HG02759 (cell line): ENCODE results near the gene KCNMA1.

Source experiments
- ATAC-seq: cut with Tn5 transposase; IDR thresholded peaks from one replicate; pipeline ENCODE4 v1.9.1; 2021; ENCODE audit warnings: mild to moderate bottlenecking, moderate library complexity; ENCODE audit not compliant: unreplicated experiment

KCNMA1 gene

DNA sequence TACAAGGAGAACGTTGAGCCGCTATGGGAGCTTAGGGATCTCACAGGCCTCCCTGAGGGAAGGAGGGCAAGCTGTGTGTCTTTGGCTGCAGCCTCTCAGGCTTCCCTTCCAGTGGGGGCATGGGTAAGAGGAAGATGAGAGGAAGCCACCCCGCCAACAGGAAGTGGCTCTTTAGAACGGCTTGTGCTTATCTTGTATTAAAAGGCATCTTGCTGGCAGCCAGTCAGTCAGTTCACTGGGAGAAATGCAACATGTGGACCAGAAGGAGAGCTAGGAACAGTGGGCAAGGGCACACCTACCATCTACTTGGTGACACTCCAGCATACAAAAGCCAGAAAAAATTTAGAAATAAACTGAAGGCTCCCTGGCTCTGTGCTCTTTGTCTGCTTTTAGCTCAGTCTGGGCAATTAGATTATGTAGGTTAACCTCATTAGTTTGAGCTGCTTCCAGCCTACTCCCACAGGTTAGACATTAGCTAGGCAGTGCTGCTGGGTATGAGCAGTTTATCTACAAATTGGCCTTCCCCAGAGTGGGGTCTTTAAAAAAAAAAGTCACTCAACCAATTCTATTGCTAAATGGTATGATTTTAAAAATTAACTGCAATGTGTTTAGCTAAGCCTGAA is 595.9 kb downstream of the KCNMA1 start:
- ATAC-seq: no peak

DNA sequence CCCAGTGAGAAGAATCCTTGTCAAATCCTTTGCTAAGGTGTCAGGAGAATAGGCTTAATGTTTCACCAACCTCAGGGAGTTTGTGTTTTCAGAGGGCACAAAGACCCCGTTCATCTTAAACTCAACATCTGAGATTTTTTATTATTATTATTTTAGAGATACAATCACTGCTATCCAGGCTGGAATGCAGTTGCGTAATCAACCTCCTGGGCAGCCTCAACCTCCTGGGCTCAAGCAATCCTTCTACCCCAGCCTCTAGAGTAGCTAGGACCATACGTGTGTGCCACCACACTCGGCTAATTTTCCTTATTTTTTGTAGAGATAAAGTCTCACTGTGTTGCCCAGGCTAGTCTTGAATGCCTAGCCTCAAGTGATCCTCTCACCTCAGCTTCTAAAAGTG is 599.2 kb downstream of the KCNMA1 start:
- no peak for ATAC-seq

DNA sequence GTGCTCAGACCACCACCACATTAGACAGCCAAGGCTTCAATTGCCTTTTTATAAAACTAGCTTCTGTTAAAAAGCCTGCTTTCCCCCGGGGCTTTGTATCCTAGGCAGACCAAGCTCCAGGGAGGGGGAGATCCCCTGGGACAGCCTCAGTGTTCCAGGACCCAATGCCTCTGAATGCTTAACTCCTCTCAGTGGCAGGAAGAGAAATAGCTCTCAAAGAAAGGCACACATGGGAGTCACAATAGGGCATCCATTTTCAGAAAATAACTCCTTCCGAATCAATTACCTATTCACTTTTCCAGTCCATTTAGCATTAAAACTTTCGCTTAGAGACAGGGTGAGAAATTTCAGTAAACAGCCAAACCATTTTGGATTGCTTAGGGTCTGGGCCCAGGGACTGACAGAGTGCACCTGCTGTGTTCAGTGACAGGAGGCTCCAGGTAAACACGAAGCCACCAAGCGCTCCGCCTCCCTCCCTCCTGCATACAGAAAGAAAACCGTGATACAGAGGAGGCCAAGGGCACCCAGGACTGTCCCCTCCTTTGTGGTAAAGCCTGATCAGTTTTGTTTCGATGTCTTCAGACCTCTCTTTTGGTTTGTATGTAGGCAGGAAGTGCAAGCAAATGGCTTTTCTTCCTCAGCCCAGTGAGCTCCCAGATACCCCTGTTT is 599.7 kb downstream of the KCNMA1 start:
- ATAC-seq: no peak

DNA sequence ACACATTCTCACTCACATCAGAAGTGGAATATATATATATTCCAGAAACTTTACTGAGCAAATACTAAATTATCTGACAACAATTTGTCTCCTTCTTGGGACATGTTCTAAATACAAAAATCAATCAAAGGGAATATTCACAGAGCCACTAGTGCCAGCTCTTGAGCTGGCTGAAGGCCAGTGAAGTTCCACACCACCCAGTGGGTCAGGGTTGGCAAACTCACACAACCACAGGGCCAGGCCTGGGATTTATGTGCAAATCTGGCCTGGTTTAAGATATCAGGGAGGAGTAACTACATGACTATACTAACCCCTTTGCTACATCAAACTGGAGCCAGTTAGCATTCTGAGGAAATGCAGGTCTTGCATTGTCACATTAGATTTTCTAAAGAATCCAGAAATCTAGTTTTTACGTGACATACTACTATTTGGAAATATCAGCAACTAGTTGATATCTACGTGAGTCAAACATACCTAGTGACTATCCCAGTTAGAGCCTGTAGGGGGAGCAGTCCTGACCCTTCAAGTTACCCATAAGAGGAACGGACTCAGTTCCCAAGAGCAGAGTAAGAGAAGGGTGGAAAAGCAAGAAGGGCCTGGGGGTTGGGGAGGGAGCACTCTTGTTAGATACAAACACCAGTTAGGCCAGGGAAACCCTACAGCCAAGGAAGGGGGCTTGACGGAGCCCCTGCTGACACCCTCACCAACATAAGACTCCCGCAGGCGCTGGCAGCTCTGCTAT is 600.4 kb downstream of the KCNMA1 start:
- no peak for ATAC-seq

DNA sequence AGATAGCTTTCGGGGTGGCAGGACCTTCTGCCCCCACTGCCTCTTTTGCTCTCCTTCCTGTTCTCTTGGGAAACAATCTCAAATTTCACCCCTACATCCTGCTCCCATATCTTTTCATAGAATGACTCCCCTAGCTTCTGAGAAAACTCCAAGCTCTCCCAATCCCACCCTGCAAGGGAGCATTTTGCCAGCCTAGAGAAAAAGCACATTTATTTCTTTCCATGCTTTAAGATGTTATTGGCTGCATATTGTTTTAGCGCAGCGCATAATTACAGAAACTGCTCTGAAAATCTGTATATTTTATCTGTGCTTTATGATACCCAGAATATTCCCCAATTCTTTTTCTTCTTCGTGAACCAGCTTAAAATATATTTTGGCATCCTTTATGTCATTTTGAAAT is 601.3 kb downstream of the KCNMA1 start:
- ATAC-seq: no peak

DNA sequence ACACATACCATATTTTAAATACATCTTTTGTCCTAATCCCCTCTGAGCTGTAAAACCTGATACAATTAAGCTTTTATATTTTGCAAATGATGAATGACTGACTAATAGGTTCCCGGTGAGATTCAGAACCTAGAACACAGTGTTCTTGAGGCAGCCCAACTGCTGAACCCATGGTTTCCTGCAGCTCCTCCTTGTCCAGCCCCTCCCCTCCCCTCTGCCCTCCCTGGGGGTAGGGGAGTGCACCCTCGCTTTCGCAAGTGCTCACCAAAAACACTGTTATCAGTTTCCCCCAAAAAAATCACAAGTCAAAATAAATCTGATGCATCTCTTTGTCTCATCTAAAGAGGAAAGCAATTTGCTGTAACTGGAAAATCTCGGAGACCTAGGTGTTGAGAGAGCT is 602.8 kb downstream of the KCNMA1 start:
- ATAC-seq: no peak

DNA sequence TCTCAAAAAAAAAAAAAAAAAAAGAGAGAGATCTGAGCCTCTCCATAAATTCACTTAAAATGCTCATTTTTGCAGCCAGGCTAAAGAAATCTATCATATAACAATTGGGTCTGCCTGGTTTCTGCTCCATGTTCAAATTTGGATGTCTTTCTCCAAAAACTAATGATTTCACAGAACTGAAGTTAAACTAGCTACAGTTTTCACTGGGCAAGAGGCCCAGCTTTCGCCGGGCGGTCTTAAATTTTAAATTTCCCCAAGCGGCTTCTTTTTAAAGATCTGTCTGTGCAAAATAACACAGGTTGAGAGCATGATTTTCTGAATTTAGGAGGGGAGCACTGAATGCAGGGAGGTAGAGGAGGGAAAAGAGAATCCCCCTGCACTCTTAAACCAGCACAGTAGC is 603.4 kb downstream of the KCNMA1 start:
- ATAC-seq: no peak

DNA sequence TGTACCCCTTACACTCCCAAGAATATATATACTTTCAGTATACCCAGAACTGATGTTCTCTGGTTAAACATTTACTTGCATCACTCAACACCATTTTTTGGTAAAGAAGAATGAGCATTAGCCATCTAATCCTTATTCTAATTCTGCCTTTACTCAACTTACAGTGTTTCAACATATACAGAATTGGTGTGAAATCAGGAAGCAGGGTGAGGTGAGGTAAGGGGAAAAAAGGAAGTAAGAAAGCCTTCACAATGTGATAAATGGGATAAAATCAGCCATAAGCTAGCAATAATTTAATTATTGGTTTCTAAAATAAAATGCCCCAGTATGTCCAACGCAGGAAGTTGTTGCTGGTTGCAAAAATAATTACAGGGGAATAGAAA is 605.4 kb downstream of the KCNMA1 start:
- ATAC-seq: no peak

DNA sequence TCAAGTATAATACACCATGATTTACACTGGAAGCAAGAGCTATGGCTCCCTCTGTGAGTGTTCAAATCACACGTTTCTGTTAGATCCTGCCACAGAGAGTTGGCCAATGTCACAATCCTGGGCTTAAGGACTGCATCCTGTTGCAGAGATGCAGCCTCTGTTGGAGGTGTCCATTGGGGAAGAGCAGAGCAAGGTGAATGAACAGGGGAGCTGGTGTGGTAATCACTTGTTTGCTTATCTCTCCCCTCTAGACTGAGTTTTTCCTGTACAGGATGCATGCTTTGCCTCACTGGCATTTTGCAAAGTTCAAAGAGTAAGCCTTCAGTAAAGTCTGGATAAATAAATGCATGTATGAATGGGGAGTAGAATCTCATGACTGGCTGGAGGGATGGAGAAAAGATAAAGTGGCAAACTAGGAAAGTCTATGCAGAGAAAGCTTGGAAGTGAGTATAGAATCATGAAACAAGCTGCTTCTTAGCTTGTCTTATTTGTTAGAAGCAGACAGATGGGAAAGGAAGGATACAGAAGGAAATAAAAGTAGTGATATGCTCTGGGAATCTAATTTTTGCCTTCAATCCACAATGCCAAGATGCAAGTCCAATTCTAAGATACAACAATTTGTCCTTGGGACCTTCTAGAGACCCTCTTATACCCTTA is 605.9 kb downstream of the KCNMA1 start:
- no peak for ATAC-seq

DNA sequence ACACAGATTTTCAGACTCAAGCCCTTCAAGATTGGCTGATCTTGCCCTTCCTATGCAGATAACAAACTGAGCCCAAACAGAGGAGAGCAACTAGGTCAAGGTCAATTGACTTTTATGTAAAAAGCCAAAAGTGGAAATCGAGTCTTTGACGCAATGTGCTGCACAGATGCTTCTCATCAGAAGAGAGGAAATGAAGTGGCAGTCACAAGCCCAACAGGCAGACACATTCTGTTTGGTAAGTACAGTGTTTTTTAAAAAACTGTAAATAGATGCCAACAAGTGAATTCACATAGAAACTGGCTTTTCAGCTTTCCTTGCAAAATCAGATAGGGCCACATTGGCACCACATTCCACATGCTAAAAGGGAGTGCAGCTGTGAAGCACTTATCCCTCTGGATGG is 606.6 kb downstream of the KCNMA1 start:
- no peak for ATAC-seq

DNA sequence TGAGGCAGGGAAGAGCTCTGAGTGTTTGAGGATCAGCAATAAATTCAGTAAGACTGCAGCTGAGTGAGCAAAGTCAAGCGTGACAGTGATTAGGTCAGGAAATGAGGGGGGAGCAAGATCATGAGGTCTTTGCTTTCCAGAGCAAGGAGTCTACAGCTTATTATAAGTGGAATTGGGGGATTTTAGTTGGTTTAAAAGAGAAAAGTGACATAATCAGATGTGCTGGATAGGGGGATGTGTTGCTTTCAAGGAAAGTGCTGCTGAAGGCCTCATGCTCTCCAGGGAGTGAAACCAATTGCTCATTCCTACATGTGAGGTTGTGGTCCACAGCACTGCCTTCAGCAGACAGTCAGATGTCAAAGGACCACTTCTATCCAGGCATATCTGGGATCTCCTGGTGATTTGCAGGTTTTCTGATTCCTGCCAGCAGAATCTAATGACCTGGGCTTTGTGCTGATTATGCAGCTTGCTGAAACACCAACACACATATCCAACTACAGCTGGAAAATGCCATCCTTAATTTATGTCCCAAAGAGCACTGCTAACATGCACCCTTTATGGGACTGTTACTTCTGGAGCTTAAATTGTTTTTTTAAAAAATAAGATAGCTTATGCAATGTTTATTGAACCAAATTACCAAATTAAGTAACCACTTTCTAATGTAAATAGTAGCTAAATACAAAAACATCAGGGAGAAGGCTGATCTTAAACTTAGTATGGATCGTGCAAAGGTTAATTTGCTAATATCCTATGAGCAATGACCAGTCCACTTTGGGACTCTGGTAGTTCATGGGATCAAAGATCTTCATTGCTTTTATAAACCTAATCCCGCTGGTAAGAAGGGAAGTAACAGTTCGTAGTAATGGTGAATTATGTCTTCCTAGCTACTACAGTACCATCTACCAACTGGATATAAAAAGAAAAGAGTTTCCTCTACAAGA is 607.6 kb downstream of the KCNMA1 start:
- ATAC-seq: no peak

DNA sequence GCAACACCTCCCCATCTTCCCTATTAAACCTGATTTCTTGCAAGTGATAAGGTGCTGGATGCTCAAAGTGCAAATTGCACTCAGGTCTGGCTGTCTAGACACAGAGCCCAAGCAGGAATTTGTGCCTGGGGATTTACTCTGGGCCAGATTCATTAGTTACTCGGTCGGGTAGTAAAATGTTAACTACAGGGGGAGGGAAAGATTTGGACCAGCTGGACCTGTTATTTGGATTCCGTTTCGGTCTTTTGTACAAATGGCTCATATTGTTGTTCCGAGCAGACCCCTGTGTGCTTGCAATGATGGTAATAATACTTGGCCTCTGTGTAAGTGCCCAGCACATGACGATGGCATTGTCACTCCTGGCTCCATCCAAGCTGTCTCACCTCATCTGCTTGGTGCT is 609.6 kb downstream of the KCNMA1 start:
- ATAC-seq: no peak

DNA sequence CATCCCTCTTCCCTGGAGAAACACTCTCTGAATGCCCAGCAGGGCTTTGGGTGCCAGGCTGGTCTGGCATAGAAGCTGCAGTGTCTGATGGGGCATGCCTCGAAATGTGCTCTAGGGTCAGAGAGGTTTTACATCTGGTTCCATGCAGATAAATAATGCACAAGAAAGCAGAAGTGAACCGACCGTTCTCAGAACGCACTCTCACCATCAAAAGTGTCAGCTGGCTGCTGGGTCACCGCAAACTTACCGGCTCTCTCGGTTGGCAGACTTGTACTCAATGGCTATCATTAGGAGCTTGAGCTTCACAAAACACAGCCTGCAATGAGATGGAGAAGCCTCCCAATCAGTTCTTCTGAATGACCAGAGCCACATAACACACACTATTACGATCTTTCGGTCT is 610.0 kb downstream of the KCNMA1 start:
- peak; percentile 89 for ATAC-seq

DNA sequence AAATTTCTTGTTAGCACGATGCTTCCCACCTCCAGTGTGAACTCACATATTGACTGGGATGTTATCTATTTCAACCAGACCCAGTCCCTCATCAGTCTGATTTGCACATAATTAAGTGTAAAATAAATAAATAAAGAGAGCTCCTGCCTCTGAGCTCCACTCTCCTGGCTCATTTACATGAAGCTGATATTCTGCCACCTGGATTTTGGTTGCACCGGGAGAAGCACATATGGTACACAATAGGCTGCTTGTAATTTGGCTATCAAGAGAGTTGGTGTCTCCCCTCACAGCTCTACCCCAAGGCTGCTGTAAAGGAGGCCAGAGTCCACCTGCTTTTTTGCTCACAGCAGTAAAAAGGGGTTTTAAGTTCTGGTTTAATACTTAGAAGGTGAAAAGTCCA is 610.5 kb downstream of the KCNMA1 start:
- no peak for ATAC-seq

DNA sequence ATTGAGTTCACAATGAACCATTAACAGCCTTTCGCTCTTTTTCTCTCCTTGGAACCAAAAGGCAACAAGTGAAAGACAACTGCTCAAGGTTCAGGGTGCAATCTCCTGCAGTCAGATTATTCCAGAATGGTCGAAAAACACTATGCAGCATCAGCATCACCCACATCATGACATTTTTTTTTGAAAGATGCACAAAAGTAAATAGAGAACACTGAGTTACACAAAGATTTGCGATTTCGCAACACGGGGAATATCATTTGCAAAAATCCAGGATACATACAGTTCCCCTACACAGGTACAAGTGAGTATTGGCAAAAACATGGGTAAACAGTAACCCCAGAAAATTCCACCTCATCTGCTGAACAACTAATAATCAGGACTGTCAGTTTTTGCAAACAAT is 611.5 kb downstream of the KCNMA1 start:
- ATAC-seq: no peak

DNA sequence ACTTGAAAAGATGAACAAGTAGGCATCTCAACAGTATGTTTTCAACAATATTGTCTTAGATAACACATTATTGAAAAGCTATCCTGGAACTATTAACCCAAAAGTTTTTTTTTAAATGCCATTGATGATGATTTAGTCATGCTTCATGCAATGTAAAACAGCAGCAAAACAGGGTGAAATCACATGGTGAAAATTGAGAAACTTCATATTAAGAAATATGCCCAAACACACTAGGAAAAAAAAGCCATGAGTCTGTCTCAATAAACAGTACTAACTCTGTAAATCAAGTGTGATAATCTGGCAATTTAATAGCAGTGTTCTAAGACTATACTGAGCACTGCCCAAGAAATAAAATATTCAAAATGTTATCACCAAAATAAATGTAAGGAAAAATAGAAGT is 613.1 kb downstream of the KCNMA1 start:
- ATAC-seq: no peak

DNA sequence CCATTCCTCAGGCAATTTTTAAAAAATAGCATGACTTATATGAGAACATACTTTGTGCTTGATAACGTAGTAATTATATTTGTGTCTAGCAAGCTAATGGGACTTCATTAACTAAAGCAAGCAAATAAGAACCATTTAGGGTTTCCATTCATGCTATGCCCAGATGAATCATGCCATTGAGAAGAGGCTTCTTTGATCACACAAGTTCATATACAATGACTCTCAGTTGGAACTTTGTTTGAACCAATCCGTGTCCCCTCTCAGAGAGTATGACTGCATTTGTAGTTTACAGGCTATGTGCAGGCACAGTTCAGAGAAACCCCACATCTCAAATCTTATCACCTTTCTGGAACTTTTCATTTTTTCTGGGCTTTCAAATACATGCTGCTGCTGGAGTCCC is 614.2 kb downstream of the KCNMA1 start:
- no peak for ATAC-seq

DNA sequence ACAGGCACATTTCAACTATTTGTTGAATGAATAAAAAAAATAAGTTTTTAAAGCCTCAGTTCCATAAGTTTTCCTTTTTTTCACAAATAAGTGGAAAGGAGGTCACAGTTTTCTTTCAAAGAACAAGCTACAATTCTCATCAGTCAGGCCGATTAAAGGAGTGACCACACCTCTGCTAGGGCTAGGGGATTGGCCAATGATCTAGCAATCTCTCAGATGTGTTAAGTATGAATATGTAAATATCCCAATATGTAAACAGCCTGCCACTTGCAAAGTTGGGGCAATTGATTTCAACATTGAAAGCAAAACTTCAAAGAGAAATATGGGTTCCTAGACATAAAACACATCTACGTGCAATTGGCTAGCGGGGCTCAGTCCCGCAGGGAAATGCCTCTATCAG is 614.9 kb downstream of the KCNMA1 start:
- ATAC-seq: no peak

DNA sequence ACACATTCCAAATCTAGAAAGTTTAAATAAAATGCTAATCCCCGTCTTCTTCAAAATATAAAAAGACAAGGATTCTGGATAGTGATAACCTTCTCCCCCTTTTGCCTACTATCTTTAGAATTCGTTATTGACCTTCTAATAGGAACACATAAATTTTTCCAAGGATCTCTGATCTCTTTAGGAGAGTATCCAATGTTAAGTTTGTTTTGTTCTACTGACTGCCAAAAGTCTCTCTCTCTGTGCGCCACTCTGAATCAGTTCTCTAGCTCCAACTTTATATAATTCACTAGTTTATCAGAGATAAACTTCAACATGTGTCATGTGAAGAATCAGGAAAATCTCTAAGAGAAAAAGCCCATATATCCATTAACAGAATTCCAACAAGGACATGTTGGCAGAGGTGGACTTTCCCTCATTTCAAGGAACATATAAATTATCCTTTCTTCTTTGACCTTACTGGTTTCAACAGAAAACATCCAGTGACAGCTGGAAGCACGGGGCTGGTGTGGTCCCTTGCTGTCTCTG is 615.6 kb downstream of the KCNMA1 start:
- ATAC-seq: no peak

DNA sequence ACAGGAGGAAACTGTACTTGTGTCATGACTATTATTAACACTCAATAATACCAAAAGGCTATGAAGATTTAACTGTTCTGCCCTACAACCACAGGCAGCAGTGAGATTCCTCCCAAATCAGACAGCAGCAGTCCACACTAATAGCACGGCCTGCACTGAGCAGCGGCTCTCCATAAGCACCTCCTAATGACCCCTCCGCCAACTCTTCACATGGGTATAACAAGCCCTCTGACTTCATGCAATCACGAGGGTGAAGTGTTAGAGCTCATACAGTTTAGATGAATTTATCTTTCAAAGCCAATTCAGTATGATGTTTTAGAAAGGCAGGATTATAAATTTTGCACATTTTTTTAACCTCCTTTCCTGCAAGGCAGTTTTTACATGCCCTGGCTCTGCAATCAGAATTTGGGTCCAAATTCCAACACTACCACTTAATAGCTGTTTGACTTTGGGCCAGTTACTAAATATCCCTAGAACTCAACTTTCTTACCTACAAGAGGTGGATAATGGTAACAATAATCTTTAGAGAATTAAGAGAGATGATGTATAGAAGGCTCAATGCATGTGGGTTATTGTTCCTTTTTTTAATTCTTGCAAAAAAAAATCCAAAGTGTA is 617.1 kb downstream of the KCNMA1 start:
- no peak for ATAC-seq
